ENCODE results near the gene PIK3R1.

Gene PIK3R1

DNA sequence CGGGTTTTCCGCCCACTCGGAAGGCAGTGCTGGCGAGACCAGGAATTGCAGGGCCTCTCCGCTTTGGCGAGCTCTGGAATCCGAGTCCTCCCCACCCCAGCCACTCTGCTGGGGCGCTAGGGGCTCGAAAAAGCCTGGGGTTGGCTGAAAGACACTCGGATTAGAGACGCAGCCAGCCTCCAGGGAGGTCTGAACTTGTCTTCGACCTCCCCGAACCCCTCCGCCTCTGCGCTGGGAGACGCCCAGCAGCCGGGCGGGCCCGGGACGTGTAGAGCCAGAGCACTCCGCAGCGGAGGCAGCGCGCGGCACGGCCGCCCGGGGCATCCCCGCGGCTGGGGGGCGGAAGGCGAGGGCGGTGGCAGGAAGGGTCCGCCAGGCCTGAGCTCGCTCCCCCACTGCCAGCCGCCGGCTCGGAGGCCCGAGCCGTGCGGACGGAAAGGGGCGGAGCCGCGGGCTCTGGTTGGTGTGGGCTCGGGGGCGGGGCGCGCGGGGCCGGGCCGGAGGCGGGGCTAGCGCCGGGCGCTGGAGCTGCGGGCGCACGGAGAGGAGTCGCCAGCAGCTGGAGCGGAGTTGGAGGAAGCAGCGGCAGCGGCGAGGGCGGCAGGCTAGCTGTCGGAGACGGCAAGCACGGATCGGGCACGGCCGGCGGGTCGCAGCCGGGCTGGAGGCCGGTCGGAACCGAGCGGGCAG lies at the start of gene PIK3R1:
TSS of gene PIK3R1 (plus strand) at position 549 of the 690 bp plus-strand sequence. CDS start 10,920 bp downstream, outside the sequence.
- TF ChIP-seq ZBTB7A (IDR thresholded peaks at IDR 0.05; ENCODE audit: low read depth) (0 out of 2 replicates have a peak, but pooled peaks have one; percentile 31), TEAD4 (IDR thresholded peaks at IDR 0.05) (peak; percentile 22; the same call in 1 of the 2 replicates), REST (IDR thresholded peaks at IDR 0.05; ENCODE audit: low read depth) (no peak), TAF1 (IDR thresholded peaks at IDR 0.05; ENCODE audit: low read depth) (peak; percentile 74), RAD21 (IDR thresholded peaks at IDR 0.05; ENCODE audit: low read depth) (no peak), CREB1 (IDR thresholded peaks at IDR 0.05; ENCODE audit: low read depth) (no peak), EGR1 (IDR thresholded peaks at IDR 0.05) (peak; percentile 79), TCF12 (IDR thresholded peaks at IDR 0.05; ENCODE audit: low read depth) (peak; percentile 60; the same call in 1 of the 2 replicates), NFIC (IDR thresholded peaks at IDR 0.05) (no peak)
- TF ChIP-seq, protein P1, sequence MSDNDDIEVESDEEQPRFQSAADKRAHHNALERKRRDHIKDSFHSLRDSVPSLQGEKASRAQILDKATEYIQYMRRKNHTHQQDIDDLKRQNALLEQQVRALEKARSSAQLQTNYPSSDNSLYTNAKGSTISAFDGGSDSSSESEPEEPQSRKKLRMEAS (IDR thresholded peaks at IDR 0.05): peak; percentile 22; the same call in 1 of the 2 replicates

DNA sequence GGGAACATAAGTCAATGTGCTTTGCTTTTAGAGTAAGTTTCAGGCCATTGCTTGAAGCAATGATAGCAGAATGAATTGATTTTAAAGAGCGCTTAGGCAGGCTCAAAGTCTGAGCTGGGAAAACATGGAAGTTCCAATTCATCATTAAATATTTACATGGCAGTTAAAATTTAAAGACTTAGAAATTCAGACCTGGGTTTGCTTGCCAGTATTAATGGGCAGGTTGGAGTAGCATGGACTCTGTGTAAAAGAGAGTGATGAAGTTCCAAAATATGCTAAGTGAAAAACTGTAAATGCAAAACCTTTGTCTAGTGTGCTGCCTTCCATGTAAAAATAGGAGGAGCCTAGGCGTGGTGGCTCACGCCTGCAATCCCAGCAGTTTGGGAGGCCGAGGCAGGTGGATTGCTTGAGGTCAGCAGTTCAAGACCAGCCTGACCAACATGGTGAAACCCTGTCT lies 48.3 kb upstream of the PIK3R1 start:
- no peak for TF ChIP-seq YY1 (IDR thresholded peaks at IDR 0.05; ENCODE audit: low read depth)
- TF ChIP-seq FOXM1 (IDR thresholded peaks at IDR 0.05; ENCODE audit: borderline replicate concordance, low read depth): no peak
- no peak for TF ChIP-seq CEBPB (IDR thresholded peaks at IDR 0.05)
- no peak for TF ChIP-seq TEAD4 (IDR thresholded peaks at IDR 0.05)
- TF ChIP-seq, protein P1 (IDR thresholded peaks at IDR 0.05): no peak
- TF ChIP-seq TAF1 (IDR thresholded peaks at IDR 0.05; ENCODE audit: low read depth): no peak
- no peak for TF ChIP-seq CREB1 (IDR thresholded peaks at IDR 0.05; ENCODE audit: low read depth)
- TF ChIP-seq USF1 (IDR thresholded peaks at IDR 0.05): no peak
- no peak for TF ChIP-seq EP300 (IDR thresholded peaks at IDR 0.05; ENCODE audit: borderline replicate concordance)
- no peak for TF ChIP-seq EGR1 (IDR thresholded peaks at IDR 0.05)
- no peak for TF ChIP-seq NFIC (IDR thresholded peaks at IDR 0.05)
- no peak for TF ChIP-seq TCF12 (IDR thresholded peaks at IDR 0.05; ENCODE audit: low read depth)

DNA sequence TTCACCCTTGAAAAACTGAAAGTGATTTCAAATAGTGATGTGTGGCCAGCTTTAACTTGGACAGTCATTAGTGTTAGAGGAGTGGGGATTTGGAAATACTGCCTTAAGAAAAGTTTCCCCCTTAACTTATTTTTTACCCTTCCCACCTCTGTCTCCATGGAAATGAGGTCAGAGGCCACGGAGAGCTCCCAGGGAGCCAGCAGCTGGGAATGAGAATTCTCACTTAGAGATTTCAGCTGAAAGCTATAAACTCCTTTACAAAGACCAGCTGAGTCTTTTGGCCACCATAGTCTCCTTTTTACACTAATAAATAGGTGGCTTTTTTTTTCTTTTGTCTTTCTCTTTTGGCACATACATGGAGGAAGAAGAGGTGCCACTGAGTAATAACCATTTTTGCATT lies 45.7 kb upstream of the PIK3R1 start:
- TF ChIP-seq, protein P1 (IDR thresholded peaks at IDR 0.05): no peak
- TF ChIP-seq RAD21 (IDR thresholded peaks at IDR 0.05; ENCODE audit: low read depth): no peak
- TF ChIP-seq NFIC (IDR thresholded peaks at IDR 0.05): no peak
- no peak for TF ChIP-seq TCF12 (IDR thresholded peaks at IDR 0.05; ENCODE audit: low read depth)

DNA sequence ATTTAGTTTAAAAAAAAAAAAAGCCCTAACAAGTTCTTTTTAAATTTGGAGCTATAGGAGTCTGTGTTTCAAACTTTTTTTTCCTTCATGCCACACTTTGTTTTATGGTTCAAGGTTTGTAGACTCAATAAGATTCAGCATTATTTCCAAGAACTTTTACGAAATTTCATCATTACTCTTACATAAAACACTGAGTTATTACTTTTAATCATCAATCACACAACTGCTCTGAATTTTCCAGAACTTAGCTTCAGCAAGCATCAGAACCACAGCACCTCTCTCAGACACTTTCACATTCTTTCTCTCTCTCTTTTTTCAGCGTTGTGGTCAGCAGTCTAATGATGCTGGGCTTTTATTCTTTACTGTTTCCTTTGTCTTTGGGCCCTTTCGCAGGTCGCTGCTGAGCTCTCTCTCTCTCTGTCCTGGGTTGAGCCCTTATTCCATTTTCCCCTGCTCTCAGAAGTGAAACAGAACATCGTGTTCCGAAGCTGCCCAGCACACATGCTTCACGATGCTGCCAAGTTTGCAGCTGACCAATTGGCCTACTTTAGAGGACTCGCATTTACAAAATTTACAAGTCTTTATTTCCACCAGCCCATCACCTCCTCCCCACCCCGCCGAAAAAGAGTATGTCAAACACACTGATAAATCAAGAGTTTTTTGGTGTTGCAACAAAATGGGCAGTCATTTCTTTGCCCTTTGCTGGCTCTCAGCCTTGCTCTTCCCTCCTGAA lies 44.6 kb upstream of the PIK3R1 start:
- TF ChIP-seq RAD21 (IDR thresholded peaks at IDR 0.05; ENCODE audit: low read depth) (no peak), FOXM1 (IDR thresholded peaks at IDR 0.05; ENCODE audit: borderline replicate concordance, low read depth) (no peak), EP300 (IDR thresholded peaks at IDR 0.05; ENCODE audit: borderline replicate concordance) (no peak), NFIC (IDR thresholded peaks at IDR 0.05) (no peak), CREB1 (IDR thresholded peaks at IDR 0.05; ENCODE audit: low read depth) (no peak), CEBPB (IDR thresholded peaks at IDR 0.05) (no peak), TCF12 (IDR thresholded peaks at IDR 0.05; ENCODE audit: low read depth) (no peak), REST (IDR thresholded peaks at IDR 0.05; ENCODE audit: low read depth) (no peak), ZBTB7A (IDR thresholded peaks at IDR 0.05; ENCODE audit: low read depth) (no peak), TEAD4 (IDR thresholded peaks at IDR 0.05) (no peak), YY1 (IDR thresholded peaks at IDR 0.05; ENCODE audit: low read depth) (no peak), USF1 (IDR thresholded peaks at IDR 0.05) (no peak), TAF1 (IDR thresholded peaks at IDR 0.05; ENCODE audit: low read depth) (no peak), EGR1 (IDR thresholded peaks at IDR 0.05) (no peak)
- TF ChIP-seq, protein P1 (IDR thresholded peaks at IDR 0.05): no peak

- TF ChIP-seq ZBTB7A (IDR thresholded peaks at IDR 0.05; ENCODE audit: low read depth) (no peak), TEAD4 (IDR thresholded peaks at IDR 0.05) (no peak), CEBPB (IDR thresholded peaks at IDR 0.05) (no peak), RAD21 (IDR thresholded peaks at IDR 0.05; ENCODE audit: low read depth) (no peak), CREB1 (IDR thresholded peaks at IDR 0.05; ENCODE audit: low read depth) (no peak), EP300 (IDR thresholded peaks at IDR 0.05; ENCODE audit: borderline replicate concordance) (no peak), TCF12 (IDR thresholded peaks at IDR 0.05; ENCODE audit: low read depth) (no peak), NFIC (IDR thresholded peaks at IDR 0.05) (no peak), FOXM1 (IDR thresholded peaks at IDR 0.05; ENCODE audit: borderline replicate concordance, low read depth) (no peak), YY1 (IDR thresholded peaks at IDR 0.05; ENCODE audit: low read depth) (no peak)
- TF ChIP-seq, protein P1 (IDR thresholded peaks at IDR 0.05): no peak
Measured at GRCh38 chr5:68172314-68172713, 43.2 kb upstream of the PIK3R1 start.
